ENCODE data around the gene CIAO1.
A peak's percentile ranks its signal among the peaks of the same experiment; 100 is the strongest.

GRCh38 chr2:96254571-96254970, 11.5 kb upstream of the CIAO1 start:
- TF ChIP-seq CTCF (IDR thresholded peaks at IDR 0.05; ENCODE audit: low read depth, low read length, missing input control) (no peak), NR2F2 (IDR thresholded peaks at IDR 0.05) (peak; percentile 23), GABPA (IDR thresholded peaks at IDR 0.05 in 1 of 2, conservative IDR thresholded peaks at IDR 0.05 in 1 of 2) (no peak), ATF3 (IDR thresholded peaks at IDR 0.05) (no peak), EGR1 (IDR thresholded peaks at IDR 0.05; ENCODE audit: low read depth in 2 of 2) (no peak), FOXA1 (IDR thresholded peaks at IDR 0.05) (no peak), HNF4A (conservative IDR thresholded peaks at IDR 0.05) (no peak), TAF1 (conservative IDR thresholded peaks at IDR 0.05) (no peak)

All from liver (tissue), 3 donors.